ENCODE measurements around the gene TMEM233. TPM values are rescaled to one million over a fixed set of nuclear protein-coding genes. Genes with fewer than 3 reads are reported as not detected.

TMEM233 gene
- polyA plus RNA-seq (2013, experiment 1 of 2; ENCODE audit: insufficient read length), result 0.08 TPM
- polyA plus RNA-seq (2013, experiment 2 of 2; ENCODE audit: insufficient read length), result 0.26 TPM

- no peak for DNase-seq
Measured at GRCh38 chr12:119593578-119594398, at the start of gene TMEM233. TMEM233 (plus strand) TSS chr12:119593774; CDS start chr12:119593849, 75 bp downstream.

GRCh38 chr12:119544765-119545625, 48.6 kb upstream of the TMEM233 start:
- peak; percentile 69 for DNase-seq

GRCh38 chr12:119546340-119546739, 47.2 kb upstream of the TMEM233 start:
- no peak for DNase-seq

DNA sequence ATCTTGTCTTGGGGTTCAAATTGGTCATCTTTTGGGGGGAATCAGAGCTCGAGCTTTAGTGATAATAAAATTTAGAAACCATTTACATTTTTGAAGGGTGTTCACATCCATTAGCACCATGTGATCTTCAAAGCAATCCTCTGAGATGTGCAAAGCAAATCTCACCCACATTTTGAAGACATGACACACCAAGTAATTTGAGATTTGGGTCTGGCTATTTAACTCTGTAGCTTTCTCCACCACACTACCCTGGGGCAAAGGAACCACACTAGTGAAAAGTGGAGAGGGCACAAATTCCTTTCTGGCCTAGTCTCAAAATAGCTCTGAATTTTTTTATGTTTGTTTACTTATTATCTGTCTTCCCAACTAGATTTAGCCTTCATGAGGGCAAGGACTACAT, 46.6 kb upstream of the TMEM233 start:
- DNase-seq, result no peak

DNA sequence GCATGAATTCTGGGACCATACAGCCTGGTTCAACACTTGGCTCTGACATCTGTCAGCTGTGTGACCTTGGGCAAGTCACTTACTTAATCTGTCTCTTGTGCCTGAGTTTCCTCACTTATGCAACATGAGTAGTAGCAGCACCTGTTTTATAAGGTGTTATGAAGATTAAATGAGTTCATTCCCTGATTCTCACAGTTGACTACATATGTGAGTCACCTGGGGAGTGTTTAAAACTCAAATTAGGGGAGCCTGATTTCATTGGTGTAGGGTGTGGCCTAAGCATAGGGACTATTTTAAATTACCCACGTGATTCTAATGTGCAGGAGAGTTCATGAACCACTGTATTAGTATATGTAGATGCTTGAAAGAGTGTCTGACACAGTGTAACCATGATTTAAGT, 36.7 kb upstream of the TMEM233 start:
- DNase-seq, result no peak

DNA sequence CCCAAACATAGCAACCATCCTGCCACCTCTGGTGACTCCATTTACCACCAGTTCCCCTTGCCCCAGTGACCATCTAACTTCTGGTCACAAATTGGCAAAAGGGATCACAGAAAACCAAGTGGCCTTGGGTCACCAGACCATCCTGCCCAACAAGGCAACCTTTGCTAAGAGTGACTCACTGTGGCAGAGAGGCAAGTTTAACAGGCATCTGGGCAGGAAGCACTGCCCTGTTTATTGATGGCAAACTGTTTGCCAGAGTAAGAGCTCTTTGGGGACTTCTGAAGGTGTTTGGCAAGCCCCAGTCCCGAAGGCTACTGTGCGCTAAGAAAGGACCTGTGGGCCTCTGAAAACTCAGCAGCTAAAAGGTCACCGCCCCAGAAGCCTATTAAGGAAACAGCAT, 28.2 kb upstream of the TMEM233 start:
- no peak for DNase-seq

GRCh38 chr12:119570771-119571170, 22.8 kb upstream of the TMEM233 start:
- no peak for DNase-seq

GRCh38 chr12:119573086-119573485, 20.5 kb upstream of the TMEM233 start:
- no peak for DNase-seq

- DNase-seq, result no peak
Measured at GRCh38 chr12:119574255-119574654, 19.3 kb upstream of the TMEM233 start.

- DNase-seq, result no peak
Measured at GRCh38 chr12:119576118-119576810, 17.3 kb upstream of the TMEM233 start.

DNA sequence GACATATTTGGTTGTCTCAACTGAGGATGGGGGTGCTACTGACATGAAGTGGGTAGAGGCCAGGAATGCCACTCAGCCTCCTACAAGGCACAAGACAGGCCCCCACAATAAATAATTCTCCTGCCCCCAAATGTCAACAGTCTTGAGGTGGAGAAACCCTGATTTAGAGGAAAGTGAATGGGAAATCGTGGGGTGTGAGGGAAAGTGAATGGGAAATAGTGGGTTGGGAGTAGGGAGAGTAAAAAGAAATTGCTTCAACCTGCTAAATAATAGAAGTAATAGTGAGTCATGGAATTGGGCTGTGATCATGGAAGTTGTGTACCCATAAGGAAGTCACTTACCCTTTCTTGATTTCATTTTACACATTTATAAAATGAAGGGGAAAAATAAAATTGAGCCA, 16.7 kb upstream of the TMEM233 start:
- DNase-seq, result no peak

- no peak for DNase-seq
Measured at GRCh38 chr12:119578112-119578511, 15.5 kb upstream of the TMEM233 start.

DNA sequence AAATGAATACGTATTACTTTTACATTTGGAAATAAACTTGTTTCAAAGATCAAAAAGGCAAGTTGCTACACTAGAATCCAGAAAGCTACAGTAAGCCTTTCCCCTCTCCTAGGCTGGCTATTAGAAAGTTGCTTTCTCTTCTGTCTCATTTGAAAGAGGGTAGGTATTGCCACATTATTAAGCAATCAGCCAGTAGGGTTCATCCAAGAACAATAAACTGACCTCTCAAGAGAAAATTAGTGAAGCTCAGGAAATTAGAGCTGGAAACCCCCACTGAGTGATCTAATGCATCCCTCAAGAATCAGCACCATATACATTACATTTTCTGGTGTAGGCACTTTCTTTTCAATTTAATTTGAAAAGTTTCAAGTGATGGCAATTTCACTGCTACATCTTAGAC, 4.5 kb upstream of the TMEM233 start:
- no peak for DNase-seq

DNA sequence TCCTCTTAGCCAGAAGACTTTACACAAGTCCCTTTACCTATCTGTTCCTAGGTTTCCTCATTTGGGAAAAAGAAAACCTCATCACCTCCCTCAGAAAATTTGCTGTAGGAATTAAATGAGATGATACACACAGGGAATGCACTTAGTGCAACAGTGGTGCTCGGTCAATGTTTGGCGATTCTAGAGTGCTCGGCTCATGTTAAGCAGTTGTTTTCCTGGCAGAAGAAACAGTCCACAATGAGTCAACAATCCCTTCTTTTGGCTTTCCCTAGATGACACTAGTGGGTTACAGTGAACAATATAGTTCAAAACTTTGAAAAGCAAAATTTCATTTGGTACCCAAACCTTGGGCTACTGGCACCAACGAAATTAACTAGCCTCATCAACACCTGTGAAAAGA, 3.9 kb upstream of the TMEM233 start:
- no peak for DNase-seq

DNA sequence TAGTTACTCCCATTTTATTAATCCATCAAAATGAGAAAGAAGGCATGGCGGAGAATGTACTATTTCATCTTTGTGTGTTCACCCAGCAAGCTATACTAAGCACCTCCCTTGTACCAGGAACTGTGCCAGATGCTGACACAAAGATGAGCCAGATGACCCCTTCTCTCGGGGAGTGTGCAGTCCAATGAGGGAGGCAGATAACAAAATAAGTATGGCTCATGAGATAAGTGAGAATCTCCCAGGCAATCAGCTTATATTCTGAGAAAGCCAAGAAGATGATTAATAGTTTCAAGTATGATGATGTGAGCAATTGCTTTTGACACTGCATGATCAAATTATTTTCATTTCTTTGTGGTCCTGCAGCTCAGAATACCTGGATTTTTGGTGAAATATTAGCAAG, 1.3 kb upstream of the TMEM233 start:
- DNase-seq, result no peak

DNA sequence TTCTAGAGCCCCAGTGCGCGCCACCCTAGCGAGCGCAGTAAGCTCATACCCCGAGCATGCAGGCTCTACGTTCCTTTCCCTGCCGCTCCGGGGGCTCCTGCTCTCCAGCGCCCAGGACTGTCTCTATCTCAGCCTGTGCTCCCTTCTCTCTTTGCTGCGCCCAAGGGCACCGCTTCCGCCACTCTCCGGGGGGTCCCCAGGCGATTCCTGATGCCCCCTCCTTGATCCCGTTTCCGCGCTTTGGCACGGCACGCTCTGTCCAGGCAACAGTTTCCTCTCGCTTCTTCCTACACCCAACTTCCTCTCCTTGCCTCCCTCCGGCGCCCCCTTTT, 791 bp downstream of the TMEM233 start:
- DNase-seq, result no peak

DNA sequence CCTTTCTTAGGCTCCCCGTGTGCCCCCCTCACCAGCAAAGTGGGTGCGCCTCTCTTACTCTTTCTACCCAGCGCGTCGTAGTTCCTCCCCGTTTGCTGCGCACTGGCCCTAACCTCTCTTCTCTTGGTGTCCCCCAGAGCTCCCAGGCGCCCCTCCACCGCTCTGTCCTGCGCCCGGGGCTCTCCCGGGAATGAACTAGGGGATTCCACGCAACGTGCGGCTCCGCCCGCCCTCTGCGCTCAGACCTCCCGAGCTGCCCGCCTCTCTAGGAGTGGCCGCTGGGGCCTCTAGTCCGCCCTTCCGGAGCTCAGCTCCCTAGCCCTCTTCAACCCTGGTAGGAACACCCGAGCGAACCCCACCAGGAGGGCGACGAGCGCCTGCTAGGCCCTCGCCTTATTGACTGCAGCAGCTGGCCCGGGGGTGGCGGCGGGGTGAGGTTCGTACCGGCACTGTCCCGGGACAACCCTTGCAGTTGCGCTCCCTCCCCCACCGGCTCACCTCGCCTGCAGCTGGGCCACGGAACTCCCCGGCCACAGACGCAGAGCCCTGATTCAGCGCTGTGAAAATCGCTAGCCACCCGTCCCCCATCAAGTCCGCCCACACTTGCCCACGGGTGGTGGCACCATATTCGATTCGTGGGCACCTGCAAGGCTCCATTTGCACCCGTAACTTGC, 1.3 kb downstream of the TMEM233 start:
- DNase-seq, result no peak

DNA sequence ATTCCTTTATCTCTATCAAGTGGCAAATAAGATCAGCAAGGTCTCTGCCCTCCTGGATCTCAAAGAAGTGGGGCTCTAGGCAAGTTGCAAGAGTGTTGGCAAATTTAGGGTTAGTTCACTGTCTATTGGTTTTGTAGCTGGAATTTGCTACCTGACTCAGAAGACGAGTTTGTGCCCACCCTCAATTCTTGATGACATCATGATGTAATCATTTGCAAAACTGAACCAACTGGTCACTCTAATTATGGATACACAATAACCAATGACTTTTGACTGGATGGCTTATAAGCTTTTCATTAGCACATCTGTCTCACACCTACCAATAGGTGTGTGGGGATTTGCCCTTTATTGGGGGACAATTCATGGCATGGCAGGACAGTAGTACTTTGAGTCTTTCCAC, 4.6 kb downstream of the TMEM233 start:
- DNase-seq, result no peak

DNA sequence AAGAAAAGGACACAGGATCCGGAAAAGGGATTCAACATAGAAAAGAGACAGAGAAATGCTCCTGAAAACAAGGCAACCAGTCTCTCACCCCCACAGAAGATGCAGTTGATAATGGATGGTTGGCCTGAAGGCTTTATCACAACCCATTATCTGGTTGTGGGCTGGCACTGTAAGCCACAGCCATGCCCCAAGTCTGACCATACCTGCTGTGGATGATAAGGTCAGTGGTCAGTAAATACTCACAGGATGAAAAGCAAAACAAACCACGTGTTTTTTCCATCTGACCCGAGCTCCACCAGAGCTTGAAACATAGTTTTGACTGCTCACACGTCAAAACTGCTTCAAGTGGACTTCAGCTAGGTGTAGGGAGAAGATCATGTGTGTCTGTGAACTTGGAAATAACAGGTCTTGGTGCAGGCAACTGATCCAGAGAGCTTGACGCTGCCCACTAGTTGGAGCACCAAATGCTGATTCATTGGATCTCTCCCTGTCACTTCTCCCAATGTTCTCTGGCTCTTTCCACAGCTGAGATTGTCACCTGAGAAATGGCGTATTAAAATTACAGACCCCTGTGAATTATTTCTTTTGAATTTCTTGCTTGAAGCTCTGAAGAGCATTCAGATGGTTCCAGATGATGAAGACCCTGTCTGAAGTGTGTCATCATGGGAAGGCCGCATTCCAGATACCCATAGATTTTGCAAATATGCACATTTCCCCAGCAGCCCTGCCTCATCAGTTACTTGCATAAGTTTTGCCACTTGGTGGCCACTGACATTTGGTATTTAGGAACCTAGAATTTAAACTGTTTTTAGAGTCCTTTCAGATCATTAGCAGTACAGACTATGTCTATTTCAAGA, 8.5 kb downstream of the TMEM233 start:
- DNase-seq, result no peak

DNA sequence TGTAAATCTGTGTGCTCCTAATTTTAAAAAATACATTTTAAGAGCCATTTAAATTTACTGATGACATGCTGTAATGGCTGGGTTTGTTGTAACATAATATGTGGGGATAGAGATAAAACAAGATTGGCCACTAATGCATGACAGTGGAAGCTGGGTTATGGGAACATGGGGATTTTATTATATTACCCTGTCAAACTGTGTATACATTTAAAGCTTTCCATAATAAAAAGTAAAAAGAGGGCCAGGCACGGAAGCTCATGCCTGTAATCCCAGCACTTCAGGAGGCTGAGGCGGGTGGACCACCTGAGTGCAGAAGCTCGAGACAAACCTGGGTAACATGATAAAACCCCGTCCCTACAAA, 9.1 kb downstream of the TMEM233 start:
- DNase-seq, result no peak

- no peak for DNase-seq
Measured at GRCh38 chr12:119603767-119604166, 10.2 kb downstream of the TMEM233 start.

- no peak for DNase-seq
Measured at GRCh38 chr12:119609358-119609757, 15.8 kb downstream of the TMEM233 start.

All from fibroblast of skin of scalp (primary cell).